Activated T-helper 1 cell treated with anti-CD3 and anti-CD28 coated beads, Interleukin-12 subunit alpha, Interleukin-12 subunit beta, Interleukin-2, Interleukin-4 antibody, amounts not matched to agents 30 ng/mL and 10 ng/mL and 1 ng/mL, durations not matched to agents 14 hours and 24 hours and 36 hours (primary cell): ENCODE data around the gene SPEF1. TPM values are rescaled to one million over a fixed set of nuclear protein-coding genes. Genes with fewer than 3 reads are reported as not detected.
A peak's percentile ranks its signal among the peaks of the same experiment; 100 is the strongest.

ENCODE experiments used
- DNase-seq: peaks from one replicate; pipeline ENCODE4 v3.0.0; 2021; ENCODE audit warnings: low spot score
- H3K27ac Mint-ChIP-seq: one replicate; pipeline ENCODE4 v1.8.0; 2021; ENCODE audit warnings: mild to moderate bottlenecking, mixed read lengths
- H3K27me3 Mint-ChIP-seq: one replicate; pipeline ENCODE4 v1.8.0; 2022; ENCODE audit warnings: mild to moderate bottlenecking, moderate library complexity, mixed read lengths; ENCODE audit not compliant: insufficient read depth
- H3K36me3 Mint-ChIP-seq: one replicate; pipeline ENCODE4 v1.8.0; 2021; ENCODE audit warnings: low read depth, mixed read lengths
- H3K4me1 Mint-ChIP-seq: one replicate; pipeline ENCODE4 v1.8.0; 2021; ENCODE audit warnings: low read depth, mixed read lengths
- H3K4me3 Mint-ChIP-seq: one replicate; pipeline ENCODE4 v1.8.0; 2021; ENCODE audit warnings: mild to moderate bottlenecking, moderate library complexity, mixed read lengths
- H3K9me3 Mint-ChIP-seq: one replicate; pipeline ENCODE4 v1.8.0; 2021; ENCODE audit warnings: mixed read lengths
- intact Hi-C: fragments of 100-400 bp; cut with micrococcal nuclease; formaldehyde crosslinking; loops from one replicate; pipeline ENCODE4 v1.15.1; 2024
- total RNA-seq: library from RNA; stranded (reverse); gene quantifications from 2 replicates; pipeline ENCODE4 v1.2.3, GENCODE V29; 2022

The SPEF1 gene
- total RNA-seq, 1 donor from 2014 or later = not detected

- Mint-ChIP-seq H3K36me3 (no peaks in the 10 kb centered on the region), H3K27me3 (peaks cover 15% of the 10 kb centered on the region), H3K9me3 (no peaks in the 10 kb centered on the region), H3K4me3 (peak overlapping the region; percentile 63), H3K27ac (no peak overlapping the region), H3K4me1 (peaks cover 13% of the 10 kb centered on the region)
- intact Hi-C loops = loop anchor here (1.0 to 5.0 kb wide), 3 partner anchors 22 to 76 kb away; partner anchors contain the start of genes ADISSP and AP5S1
- peak; percentile 59 for DNase-seq
Observed at GRCh38 chr20:3744806-3745685, 36.2 kb downstream of the SPEF1 start.

DNA sequence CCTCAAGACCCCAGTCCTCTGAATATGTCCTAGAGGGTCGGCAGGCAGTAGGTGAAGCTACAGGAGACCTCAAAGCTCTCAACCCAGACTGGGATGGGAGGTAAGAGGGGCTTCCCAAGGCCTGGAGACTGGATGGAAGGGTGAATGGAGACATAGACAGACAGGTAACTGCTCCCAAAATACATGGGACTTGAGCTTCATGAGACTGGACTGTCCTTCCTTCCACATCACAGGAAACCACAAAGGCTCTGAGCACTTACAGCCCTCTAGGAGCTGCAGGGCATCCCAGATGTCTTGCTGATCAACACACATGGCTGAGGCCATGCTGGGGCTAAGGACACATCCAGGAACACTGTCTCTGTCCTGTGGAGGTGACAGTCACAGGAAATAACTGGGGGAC lies 37.2 kb downstream of the SPEF1 start:
- Mint-ChIP-seq H3K27me3 (peaks cover 15% of the 10 kb centered on the region), H3K36me3 (no peaks in the 10 kb centered on the region), H3K9me3 (no peaks in the 10 kb centered on the region), H3K27ac (no peak overlapping the region), H3K4me1 (peaks cover 13% of the 10 kb centered on the region), H3K4me3 (no peak overlapping the region)
- intact Hi-C loops = loop anchor here (2.0 kb wide), 1 partner anchor 77 kb away; the partner anchor contains the start of gene AP5S1
- no peak for DNase-seq

- Mint-ChIP-seq H3K27ac (no peak overlapping the region), H3K27me3 (peaks cover 15% of the 10 kb centered on the region), H3K4me1 (peaks cover 13% of the 10 kb centered on the region), H3K4me3 (no peak overlapping the region), H3K9me3 (no peaks in the 10 kb centered on the region), H3K36me3 (no peaks in the 10 kb centered on the region)
- intact Hi-C loops = no loop called here
- DNase-seq = no peak
Observed at GRCh38 chr20:3743251-3743650, 38.0 kb downstream of the SPEF1 start.

DNA sequence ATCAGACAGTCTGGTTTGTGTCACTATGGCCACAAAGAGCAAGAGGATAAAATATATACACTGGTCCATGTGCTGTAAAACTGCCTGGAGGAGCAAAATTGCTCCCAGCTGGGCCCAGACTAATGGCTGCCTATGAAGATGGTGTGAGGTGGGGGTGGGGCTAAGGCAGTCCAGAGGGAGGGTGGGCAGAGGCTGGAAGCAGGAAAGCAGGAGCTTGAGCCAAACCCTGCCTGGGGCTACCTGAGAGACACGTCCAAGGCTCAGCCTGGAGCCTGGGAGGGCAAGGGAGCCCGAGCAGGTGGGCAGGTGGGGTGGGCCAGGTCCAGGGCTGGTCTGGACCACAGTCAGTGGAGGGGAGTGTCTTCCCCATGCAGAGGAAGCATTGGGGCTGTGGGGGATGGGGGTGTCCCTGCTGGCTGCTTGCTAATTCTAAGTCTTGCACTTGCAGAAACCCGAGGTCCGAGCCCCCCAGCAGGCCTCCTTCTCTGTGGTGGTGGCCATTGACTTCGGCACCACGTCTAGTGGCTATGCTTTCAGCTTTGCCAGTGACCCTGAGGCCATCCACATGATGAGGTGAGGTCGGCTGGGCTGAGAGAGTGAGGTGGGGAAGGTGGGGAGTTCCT lies 39.3 kb downstream of the SPEF1 start:
- no peak for DNase-seq
- Mint-ChIP-seq H3K36me3 (no peaks in the 10 kb centered on the region), H3K4me1 (peaks cover 13% of the 10 kb centered on the region), H3K4me3 (no peak overlapping the region), H3K9me3 (no peaks in the 10 kb centered on the region), H3K27ac (no peak overlapping the region), H3K27me3 (peaks cover 15% of the 10 kb centered on the region)
- intact Hi-C loops = no loop called here

- H3K4me1 Mint-ChIP-seq = peaks cover 13% of the 10 kb centered on the region
- H3K27me3 Mint-ChIP-seq = peaks cover 17% of the 10 kb centered on the region
- H3K36me3 Mint-ChIP-seq = no peaks in the 10 kb centered on the region
- intact Hi-C loops = no loop called here
- H3K4me3 Mint-ChIP-seq = no peak overlapping the region
- H3K27ac Mint-ChIP-seq = no peak overlapping the region
- DNase-seq = no peak
- no peaks in the 10 kb centered on the region for H3K9me3 Mint-ChIP-seq
Observed at GRCh38 chr20:3740615-3741301, 40.5 kb downstream of the SPEF1 start.

GRCh38 chr20:3739926-3740451 lies 41.3 kb downstream of the SPEF1 start:
- peaks cover 10% of the 10 kb centered on the region for H3K4me1 Mint-ChIP-seq
- peaks cover 18% of the 10 kb centered on the region for H3K27me3 Mint-ChIP-seq
- no peak overlapping the region for H3K27ac Mint-ChIP-seq
- intact Hi-C loops = no loop called here
- no peak for DNase-seq
- H3K9me3 Mint-ChIP-seq = no peaks in the 10 kb centered on the region
- H3K4me3 Mint-ChIP-seq = no peak overlapping the region
- no peaks in the 10 kb centered on the region for H3K36me3 Mint-ChIP-seq

- Mint-ChIP-seq H3K36me3 (no peaks in the 10 kb centered on the region), H3K27ac (no peak overlapping the region), H3K4me1 (peaks cover 3% of the 10 kb centered on the region), H3K4me3 (no peak overlapping the region), H3K27me3 (peaks cover 11% of the 10 kb centered on the region), H3K9me3 (no peaks in the 10 kb centered on the region)
- intact Hi-C loops = no loop called here
- DNase-seq = no peak
Observed at GRCh38 chr20:3739054-3739925, 42.0 kb downstream of the SPEF1 start.

- peaks cover 10% of the 10 kb centered on the region for H3K27me3 Mint-ChIP-seq
- no peaks in the 10 kb centered on the region for H3K4me1 Mint-ChIP-seq
- H3K9me3 Mint-ChIP-seq = no peaks in the 10 kb centered on the region
- no peak for DNase-seq
- intact Hi-C loops = no loop called here
- no peaks in the 10 kb centered on the region for H3K36me3 Mint-ChIP-seq
- no peak overlapping the region for H3K4me3 Mint-ChIP-seq
- H3K27ac Mint-ChIP-seq = no peak overlapping the region
Observed at GRCh38 chr20:3738111-3739053, 42.9 kb downstream of the SPEF1 start.

- Mint-ChIP-seq H3K27ac (no peak overlapping the region), H3K4me1 (no peaks in the 10 kb centered on the region)
- intact Hi-C loops = no loop called here
Observed at GRCh38 chr20:3735768-3736167, 45.5 kb downstream of the SPEF1 start.

GRCh38 chr20:3734111-3734843 lies 47.0 kb downstream of the SPEF1 start:
- Mint-ChIP-seq H3K36me3 (no peaks in the 10 kb centered on the region), H3K27me3 (peaks cover 30% of the 10 kb centered on the region), H3K4me3 (no peak overlapping the region), H3K4me1 (no peaks in the 10 kb centered on the region), H3K9me3 (no peaks in the 10 kb centered on the region), H3K27ac (no peak overlapping the region)
- intact Hi-C loops = no loop called here
- DNase-seq = no peak

More at GRCh38 chr20:3735768-3736167, 45.5 kb downstream of the SPEF1 start:
- Mint-ChIP-seq H3K9me3 (no peaks in the 10 kb centered on the region), H3K27me3 (peaks cover 30% of the 10 kb centered on the region), H3K36me3 (no peaks in the 10 kb centered on the region), H3K4me3 (no peak overlapping the region)
- no peak for DNase-seq
